Stimulated activated CD4-positive, alpha-beta T cell treated with anti-CD3 and anti-CD28 coated beads, Interleukin-1b, Interleukin-23, amount 100 ng/mL, for 4 hours (primary cell): Measurements from ENCODE around the gene SPECC1.
"Not testable (repeated sequence)": the region's sequence is repeated elsewhere in the genome, so short reads cannot be mapped to it uniquely, and the experiment has no call there.

ENCODE experiments used
- DNase-seq, 2 donors: peaks; one replicate each; pipeline ENCODE4 v3.0.0-alpha.2; 2020; ENCODE audit warnings: low read depth in 2 of 2

SPECC1 gene

GRCh38 chr17:20092973-20093626 lies 83.9 kb downstream of the SPECC1 start:
- DNase-seq = no peak

GRCh38 chr17:20094777-20095176 lies 85.6 kb downstream of the SPECC1 start:
- no peak for DNase-seq

GRCh38 chr17:20095336-20096080 lies 86.3 kb downstream of the SPECC1 start:
- DNase-seq = no peak

- DNase-seq = no peak
Observed at GRCh38 chr17:20096430-20096829, 87.3 kb downstream of the SPECC1 start.

- no peak for DNase-seq
Observed at GRCh38 chr17:20097330-20097729, 88.2 kb downstream of the SPECC1 start.

GRCh38 chr17:20098314-20098713 lies 89.2 kb downstream of the SPECC1 start:
- no peak for DNase-seq

GRCh38 chr17:20100806-20101205 lies 91.6 kb downstream of the SPECC1 start:
- DNase-seq = not testable (repeated sequence)

- no peak for DNase-seq
Observed at GRCh38 chr17:20103454-20104446, 94.6 kb downstream of the SPECC1 start.

GRCh38 chr17:20105539-20106280 lies 96.6 kb downstream of the SPECC1 start:
- DNase-seq = no peak

- not testable (repeated sequence) for DNase-seq
Observed at GRCh38 chr17:20106446-20106845, 97.3 kb downstream of the SPECC1 start.

GRCh38 chr17:20109076-20109475 lies 99.9 kb downstream of the SPECC1 start:
- no peak for DNase-seq

- DNase-seq = no peak
Observed at GRCh38 chr17:20111538-20111937, 102.4 kb downstream of the SPECC1 start.

- no peak for DNase-seq
Observed at GRCh38 chr17:20114466-20114865, 105.3 kb downstream of the SPECC1 start.

GRCh38 chr17:20116683-20117309 lies 107.6 kb downstream of the SPECC1 start:
- peak; percentile 12 to 46 for DNase-seq

GRCh38 chr17:20118280-20118679 lies 109.1 kb downstream of the SPECC1 start:
- no peak for DNase-seq

- DNase-seq = no peak
Observed at GRCh38 chr17:20120836-20121235, 111.7 kb downstream of the SPECC1 start.

- DNase-seq = peak; percentile 54 to 67
Observed at GRCh38 chr17:20121359-20122253, 112.4 kb downstream of the SPECC1 start.

GRCh38 chr17:20122254-20122879 lies 113.2 kb downstream of the SPECC1 start:
- DNase-seq = no peak

GRCh38 chr17:20123209-20123608 lies 114.0 kb downstream of the SPECC1 start:
- DNase-seq = no peak
